H9 (cell line): ENCODE data around the gene PTAR1. TPM values are rescaled to one million over a fixed set of nuclear protein-coding genes. Genes with fewer than 3 reads are reported as not detected.

Experiments used
- DNase-seq: peaks from one replicate; pipeline ENCODE4 v3.0.0-alpha.2; 2017
- H2AFZ ChIP-seq: one replicate; pipeline ENCODE4 v1.6.1; 2013; ENCODE audit warnings: mild to moderate bottlenecking, low read length, control low read depth, moderate library complexity
- H2AK5ac ChIP-seq: 2 replicates; pipeline ENCODE4 v1.6.1; 2013; ENCODE audit warnings: low read length, control low read depth, mixed read lengths; ENCODE audit not compliant: insufficient read length
- H2BK120ac ChIP-seq: one replicate; pipeline ENCODE4 v1.6.1; 2013; ENCODE audit warnings: low read depth, mild to moderate bottlenecking, low read length, control low read depth, inconsistent platforms; ENCODE audit not compliant: poor library complexity, severe bottlenecking
- H2BK12ac ChIP-seq: 2 replicates; pipeline ENCODE4 v1.6.1; 2013; ENCODE audit warnings: low read length, control low read depth, mixed read lengths, low read depth; ENCODE audit not compliant: insufficient read length
- H2BK15ac ChIP-seq: 2 replicates; pipeline ENCODE4 v1.6.1; 2013; ENCODE audit warnings: low read depth, low read length, control low read depth
- H2BK20ac ChIP-seq: one replicate; pipeline ENCODE4 v1.6.1; 2013; ENCODE audit warnings: low read depth, mild to moderate bottlenecking, low read length, control low read depth, inconsistent platforms; ENCODE audit not compliant: poor library complexity, severe bottlenecking
- H2BK5ac ChIP-seq: 2 replicates; pipeline ENCODE4 v1.6.1; 2013; ENCODE audit warnings: low read length, control low read depth, mixed read lengths; ENCODE audit not compliant: insufficient read length
- H3K14ac ChIP-seq: 2 replicates; pipeline ENCODE4 v1.6.1; 2013; ENCODE audit warnings: low read length, control low read depth; ENCODE audit not compliant: insufficient read depth
- H3K18ac ChIP-seq: 2 replicates; pipeline ENCODE4 v1.6.1; 2013; ENCODE audit warnings: low read depth, mild to moderate bottlenecking, mixed read lengths, low read length, control low read depth; ENCODE audit not compliant: insufficient read length
- H3K23ac ChIP-seq: 2 replicates; pipeline ENCODE4 v1.6.1; 2013; ENCODE audit warnings: low read length, control low read depth, mixed read lengths, low read depth; ENCODE audit not compliant: insufficient read length
- H3K23me2 ChIP-seq: 2 replicates; pipeline ENCODE4 v1.6.1; 2013; ENCODE audit warnings: low read depth, mild to moderate bottlenecking, mixed read lengths, low read length, control low read depth; ENCODE audit not compliant: insufficient read length, poor library complexity, severe bottlenecking
- H3K27ac ChIP-seq: 2 replicates; pipeline ENCODE4 v1.5.1; 2013; ENCODE audit warnings: low read length, control low read depth, mixed read lengths, low read depth; ENCODE audit not compliant: insufficient read length
- H3K27me3 ChIP-seq: 2 replicates; pipeline ENCODE4 v1.6.1; 2013; ENCODE audit warnings: low read length, control low read depth, inconsistent platforms; ENCODE audit not compliant: insufficient read depth
- H3K4ac ChIP-seq: 2 replicates; pipeline ENCODE4 v1.6.1; 2013; ENCODE audit warnings: low read depth, mild to moderate bottlenecking, control low read depth, inconsistent platforms, low read length, moderate library complexity
- H3K4me1 ChIP-seq: 2 replicates; pipeline ENCODE4 v1.6.1; 2013; ENCODE audit warnings: low read length, control low read depth, inconsistent platforms; ENCODE audit not compliant: insufficient read depth
- H3K4me2 ChIP-seq: 2 replicates; pipeline ENCODE4 v1.6.1; 2013; ENCODE audit warnings: low read length, control low read depth, mixed read lengths; ENCODE audit not compliant: insufficient read length, insufficient read depth
- H3K56ac ChIP-seq: 2 replicates; pipeline ENCODE4 v1.6.1; 2013; ENCODE audit warnings: low read depth, mild to moderate bottlenecking, mixed read lengths, low read length, control low read depth; ENCODE audit not compliant: insufficient read length
- H3K79me1 ChIP-seq: 2 replicates; pipeline ENCODE4 v1.6.1; 2013; ENCODE audit warnings: low read depth, mild to moderate bottlenecking, moderate library complexity, low read length, control low read depth, inconsistent platforms; ENCODE audit not compliant: insufficient read depth, poor library complexity, severe bottlenecking
- H3K79me2 ChIP-seq: 2 replicates; pipeline ENCODE4 v1.6.1; 2013; ENCODE audit warnings: low read length, control low read depth, inconsistent platforms; ENCODE audit not compliant: insufficient read depth
- H3K9ac ChIP-seq: 2 replicates; pipeline ENCODE4 v1.6.1; 2013; ENCODE audit warnings: low read length, control low read depth, mixed read lengths; ENCODE audit not compliant: insufficient read length; ENCODE audit errors: extremely low read depth
- H3K9me3 ChIP-seq: one replicate; pipeline ENCODE4 v1.6.1; 2013; ENCODE audit warnings: low read depth, low read length, inconsistent platforms; ENCODE audit not compliant: control insufficient read depth
- H3T11ph ChIP-seq: one replicate; pipeline ENCODE4 v1.6.1; 2013; ENCODE audit warnings: mild to moderate bottlenecking, low read length, control low read depth, inconsistent platforms
- H4K20me1 ChIP-seq: one replicate; pipeline ENCODE4 v1.6.1; 2013; ENCODE audit not compliant: control insufficient read depth, insufficient read length, insufficient read depth
- H4K5ac ChIP-seq: 2 replicates; pipeline ENCODE4 v1.6.1; 2013; ENCODE audit warnings: low read depth, mild to moderate bottlenecking, mixed read lengths, low read length, control low read depth; ENCODE audit not compliant: insufficient read length
- H4K8ac ChIP-seq: replicated peaks from 2 replicates; pipeline ENCODE4 v1.6.1; 2013; ENCODE audit warnings: low read length, control low read depth, mixed read lengths, low read depth; ENCODE audit not compliant: insufficient read length
- H4K91ac ChIP-seq: 2 replicates; pipeline ENCODE4 v1.6.1; 2013; ENCODE audit warnings: low read depth, mild to moderate bottlenecking, moderate library complexity, mixed read lengths, low read length, control low read depth; ENCODE audit not compliant: insufficient read length
- H3K27ac Mint-ChIP-seq, 3 experiments: 2 replicates in 2 of 3; 3 replicates in 1 of 3; pipeline ENCODE4 v1.8.0; 2020 to 2021; ENCODE audit warnings: mixed read lengths in 3 of 3, mild to moderate bottlenecking in 1 of 3, moderate library complexity in 1 of 3
- H3K27me3 Mint-ChIP-seq: 2 replicates; pipeline ENCODE4 v1.8.0; 2021; ENCODE audit warnings: low read depth, mild to moderate bottlenecking, moderate library complexity, mixed read lengths
- H3K36me3 Mint-ChIP-seq, 3 experiments: 2 replicates in 2 of 3; 3 replicates in 1 of 3; pipeline ENCODE4 v1.8.0; 2020 to 2021; ENCODE audit warnings: low read depth in 3 of 3, mixed read lengths in 3 of 3; ENCODE audit not compliant: insufficient read depth in 1 of 3
- H3K4me1 Mint-ChIP-seq, 2 experiments: 2 replicates each; pipeline ENCODE4 v1.8.0; 2020; ENCODE audit warnings: mixed read lengths in 2 of 2
- H3K4me3 Mint-ChIP-seq, 2 experiments: 2 replicates in 1 of 2; 3 replicates in 1 of 2; pipeline ENCODE4 v1.8.0; 2020 to 2021; ENCODE audit warnings: mild to moderate bottlenecking in 2 of 2, mixed read lengths in 2 of 2, moderate library complexity in 1 of 2
- H3K9me3 Mint-ChIP-seq, 2 experiments: 2 replicates in 1 of 2; 3 replicates in 1 of 2; pipeline ENCODE4 v1.8.0; 2020; ENCODE audit warnings: mild to moderate bottlenecking in 2 of 2, mixed read lengths in 2 of 2, moderate library complexity in 1 of 2
- WGBS: extraction: QIAGEN DNeasy Blood & Tissue Kit; methylation state at CpG from one replicate; pipeline ENCODE4 v1.1.7; 2013; ENCODE audit warnings: missing lambda C conversion rate, low lambda C conversion rate, mixed read lengths; ENCODE audit not compliant: insufficient read length; ENCODE audit errors: extremely low coverage; 5-methylcytosine and 5-hydroxymethylcytosine counted together
- total RNA-seq: library from RNA; stranded (reverse); gene quantifications from 2 replicates; pipeline ENCODE4 v1.2.1, GENCODE V29; 2021
- TF ChIP-seq, protein P1 (sequence below): fragments of 200-600 bp; sonication (generic); conservative IDR thresholded peaks from 3 replicates; pipeline ENCODE4 v1.8.0; 2021; ENCODE audit warnings: antibody characterized with exemption, mild to moderate bottlenecking

PTAR1 gene
- total RNA-seq, 1 experiment from 2014 or later, result 117 TPM

DNA sequence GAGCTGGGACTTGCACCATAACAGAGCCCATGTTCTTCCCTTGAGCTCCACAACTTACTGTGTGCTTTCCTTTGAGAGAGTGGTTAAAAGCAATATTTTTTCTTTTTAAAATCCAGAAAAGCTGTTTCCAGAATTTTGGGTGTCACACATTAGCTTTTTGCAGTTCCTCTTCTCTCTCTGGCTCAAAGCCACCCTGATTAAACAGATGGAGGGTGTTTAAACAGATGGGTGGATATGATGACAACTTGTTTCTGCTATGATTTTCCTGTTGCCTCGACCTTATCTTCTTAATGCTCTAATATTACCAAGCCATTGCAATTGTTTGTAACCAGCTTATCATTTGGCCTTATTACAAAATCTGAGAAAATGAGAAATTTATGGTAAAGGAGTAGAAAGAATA, 37.9 kb upstream of the PTAR1 start:
- H3K27me3 Mint-ChIP-seq, result no peaks in the 10 kb centered on the region
- H4K91ac ChIP-seq, result no peak overlapping the region
- no peak for DNase-seq
- no peak overlapping the region for H3K27ac Mint-ChIP-seq
- H3K23ac ChIP-seq, result no peak overlapping the region
- no peak overlapping the region for H3K56ac ChIP-seq
- H3K9me3 ChIP-seq, result no peaks in the 10 kb centered on the region
- no peak overlapping the region for H4K5ac ChIP-seq
- peaks cover 4 to 12% of the 10 kb centered on the region in 2 experiments for H3K9me3 Mint-ChIP-seq
- no peak overlapping the region for H3K9ac ChIP-seq
- no peak overlapping the region for H3K14ac ChIP-seq
- no peaks in the 10 kb centered on the region for H3K27me3 ChIP-seq
- no peaks in the 10 kb centered on the region for H4K20me1 ChIP-seq
- H2BK120ac ChIP-seq, result no peak overlapping the region
- no peak overlapping the region for H2BK12ac ChIP-seq
- H3K4me2 ChIP-seq, result no peak overlapping the region
- no peak overlapping the region for H2BK5ac ChIP-seq
- no peak overlapping the region for H2AFZ ChIP-seq
- no CpG with 5 or more reads among the region's 1 CpG for WGBS
- H3K36me3 Mint-ChIP-seq, result peaks cover 3 to 14% (median 7%) of the 10 kb centered on the region in 3 experiments; a peak in 5 of 7 replicates
- H3K79me2 ChIP-seq, result no peaks in the 10 kb centered on the region
- H2BK15ac ChIP-seq, result no peak overlapping the region
- TF ChIP-seq, protein P1, sequence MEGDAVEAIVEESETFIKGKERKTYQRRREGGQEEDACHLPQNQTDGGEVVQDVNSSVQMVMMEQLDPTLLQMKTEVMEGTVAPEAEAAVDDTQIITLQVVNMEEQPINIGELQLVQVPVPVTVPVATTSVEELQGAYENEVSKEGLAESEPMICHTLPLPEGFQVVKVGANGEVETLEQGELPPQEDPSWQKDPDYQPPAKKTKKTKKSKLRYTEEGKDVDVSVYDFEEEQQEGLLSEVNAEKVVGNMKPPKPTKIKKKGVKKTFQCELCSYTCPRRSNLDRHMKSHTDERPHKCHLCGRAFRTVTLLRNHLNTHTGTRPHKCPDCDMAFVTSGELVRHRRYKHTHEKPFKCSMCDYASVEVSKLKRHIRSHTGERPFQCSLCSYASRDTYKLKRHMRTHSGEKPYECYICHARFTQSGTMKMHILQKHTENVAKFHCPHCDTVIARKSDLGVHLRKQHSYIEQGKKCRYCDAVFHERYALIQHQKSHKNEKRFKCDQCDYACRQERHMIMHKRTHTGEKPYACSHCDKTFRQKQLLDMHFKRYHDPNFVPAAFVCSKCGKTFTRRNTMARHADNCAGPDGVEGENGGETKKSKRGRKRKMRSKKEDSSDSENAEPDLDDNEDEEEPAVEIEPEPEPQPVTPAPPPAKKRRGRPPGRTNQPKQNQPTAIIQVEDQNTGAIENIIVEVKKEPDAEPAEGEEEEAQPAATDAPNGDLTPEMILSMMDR, result no peak
- no peak overlapping the region for H4K8ac ChIP-seq
- no peaks in the 10 kb centered on the region for H3K4me1 ChIP-seq
- H2BK20ac ChIP-seq, result no peak overlapping the region
- no peak overlapping the region for H3K4ac ChIP-seq
- no peak overlapping the region for H3T11ph ChIP-seq
- H3K4me1 Mint-ChIP-seq, result peaks cover 0 to 2% of the 10 kb centered on the region in 2 experiments; a peak in 1 of 4 replicates
- no peak overlapping the region for H2AK5ac ChIP-seq
- no peak overlapping the region for H3K27ac ChIP-seq
- H3K18ac ChIP-seq, result no peak overlapping the region
- no peaks in the 10 kb centered on the region for H3K23me2 ChIP-seq
- H3K4me3 Mint-ChIP-seq, result no peak overlapping the region
- H3K79me1 ChIP-seq, result no peaks in the 10 kb centered on the region
